SK-N-SH (cell line): ENCODE data around the gene NUAK1.

Experiments
- CHD2 ChIP-seq: fragments of 150-350 bp; IDR thresholded peaks from 2 replicates; pipeline ENCODE4 v1.6.1; 2018; ENCODE audit warnings: low read length; ENCODE audit not compliant: partially characterized antibody
- CTCF ChIP-seq: fragments of 200-600 bp; sonication (generic); IDR thresholded peaks from 2 replicates; pipeline ENCODE4 v1.6.1; 2017; ENCODE audit warnings: antibody characterized with exemption, mild to moderate bottlenecking, moderate library complexity
- EZH2phosphoT487 ChIP-seq: fragments of 200-600 bp; sonication (generic); IDR thresholded peaks from 2 replicates; pipeline ENCODE4 v1.6.1; 2017; ENCODE audit warnings: low read depth, mixed run types, mild to moderate bottlenecking, antibody characterized with exemption, moderate library complexity, borderline replicate concordance
- FOSL2 ChIP-seq: IDR thresholded peaks from 2 replicates; pipeline ENCODE4 v1.4.0; 2012; ENCODE audit warnings: low read depth, mild to moderate bottlenecking, moderate library complexity, borderline replicate concordance
- JUND ChIP-seq: IDR thresholded peaks from 2 replicates; pipeline ENCODE4 v1.4.0; 2012
- RFX5 ChIP-seq: IDR thresholded peaks from 2 replicates; pipeline ENCODE4 v1.6.1; 2012; ENCODE audit warnings: mild to moderate bottlenecking, improper control_type of control experiment, low read length
- RXRA ChIP-seq: IDR thresholded peaks from 2 replicates; pipeline ENCODE4 v1.4.0; 2012; ENCODE audit warnings: low read depth, mild to moderate bottlenecking, borderline replicate concordance
- SIN3A ChIP-seq: IDR thresholded peaks from 2 replicates; pipeline ENCODE4 v1.6.1; 2012; ENCODE audit warnings: low read depth, mild to moderate bottlenecking, low read length, moderate library complexity, borderline replicate concordance
- TAF1 ChIP-seq: IDR thresholded peaks from 2 replicates; pipeline ENCODE4 v1.6.1; 2012; ENCODE audit warnings: low read depth, mild to moderate bottlenecking, low read length, moderate library complexity, borderline replicate concordance
- TEAD4 ChIP-seq: IDR thresholded peaks from 2 replicates; pipeline ENCODE4 v1.4.0; 2012; ENCODE audit warnings: mild to moderate bottlenecking, borderline replicate concordance; ENCODE audit not compliant: insufficient read depth
- YY1 ChIP-seq: IDR thresholded peaks from 2 replicates; pipeline ENCODE4 v1.4.0; 2012; ENCODE audit warnings: low read depth, mild to moderate bottlenecking
- TF ChIP-seq, protein P1 (sequence below): IDR thresholded peaks from 2 replicates; pipeline ENCODE4 v1.4.0; 2012; ENCODE audit warnings: low read depth
- TF ChIP-seq, protein P2 (sequence below): IDR thresholded peaks from 2 replicates; pipeline ENCODE4 v1.4.0; 2012; ENCODE audit warnings: low read depth, borderline replicate concordance

GRCh38 chr12:106062693-106063092 lies 76.1 kb downstream of the NUAK1 start:
- no peak for TF ChIP-seq CTCF
- TF ChIP-seq RFX5, result no peak
- TF ChIP-seq JUND, result no peak
- no peak for TF ChIP-seq TAF1
- no peak for TF ChIP-seq YY1
- TF ChIP-seq EZH2phosphoT487, result no peak
- no peak for TF ChIP-seq CHD2
- TF ChIP-seq SIN3A, result no peak
- TF ChIP-seq, protein P1, sequence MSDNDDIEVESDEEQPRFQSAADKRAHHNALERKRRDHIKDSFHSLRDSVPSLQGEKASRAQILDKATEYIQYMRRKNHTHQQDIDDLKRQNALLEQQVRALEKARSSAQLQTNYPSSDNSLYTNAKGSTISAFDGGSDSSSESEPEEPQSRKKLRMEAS, result no peak
- TF ChIP-seq FOSL2, result no peak
- TF ChIP-seq TEAD4, result no peak
- TF ChIP-seq, protein P2, sequence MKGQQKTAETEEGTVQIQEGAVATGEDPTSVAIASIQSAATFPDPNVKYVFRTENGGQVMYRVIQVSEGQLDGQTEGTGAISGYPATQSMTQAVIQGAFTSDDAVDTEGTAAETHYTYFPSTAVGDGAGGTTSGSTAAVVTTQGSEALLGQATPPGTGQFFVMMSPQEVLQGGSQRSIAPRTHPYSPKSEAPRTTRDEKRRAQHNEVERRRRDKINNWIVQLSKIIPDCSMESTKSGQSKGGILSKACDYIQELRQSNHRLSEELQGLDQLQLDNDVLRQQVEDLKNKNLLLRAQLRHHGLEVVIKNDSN, result no peak
- TF ChIP-seq RXRA, result no peak
